OCI-LY7 (cell line): ENCODE measurements around the gene COL4A1. TPM values are rescaled to one million over a fixed set of nuclear protein-coding genes. Genes with fewer than 3 reads are reported as not detected.

Source experiments
- BruUV-seq: library from RNA; stranded (reverse); fragments of 400-500 nt; replicated peaks from 2 replicates; lab custom pipeline; 2021; lab: Mats Ljungman, UMichigan
- CTCF ChIA-PET: fragments of 300-600 bp; sonication (Branson Sonifier 250); formaldehyde crosslinking; loops from one replicate; lab custom pipeline; 2022; ENCODE audit warnings: antibody characterized with exemption; ENCODE audit not compliant: unreplicated experiment; lab: Charles Lee
- POLR2A ChIA-PET: fragments of 300-600 bp; sonication (Branson Sonifier 250); formaldehyde crosslinking; loops from one replicate; lab custom pipeline; 2022; ENCODE audit warnings: antibody characterized with exemption; lab: Charles Lee
- DNase-seq: peaks from one replicate; pipeline ENCODE4 v3.0.0-alpha.2; 2015; ENCODE audit warnings: low spot score
- H2AFZ ChIP-seq: fragments of 200-600 bp; sonication (generic), shearing (Covaris generic); 2 replicates; pipeline ENCODE4 v1.6.1; 2014; ENCODE audit warnings: mild to moderate bottlenecking, antibody characterized with exemption, low read length, moderate library complexity
- H3K27ac ChIP-seq: fragments of 200-600 bp; sonication (generic); 2 replicates; pipeline ENCODE4 v1.5.1; 2014; ENCODE audit warnings: mixed run types, low read depth, mild to moderate bottlenecking, moderate library complexity, low read length, inconsistent platforms; ENCODE audit not compliant: poor library complexity, severe bottlenecking
- H3K36me3 ChIP-seq: fragments of 200-600 bp; sonication (generic); 2 replicates; pipeline ENCODE4 v1.6.1; 2014; ENCODE audit warnings: mild to moderate bottlenecking, antibody characterized with exemption, low read length, moderate library complexity, mixed read lengths; ENCODE audit not compliant: insufficient read depth
- H3K4me1 ChIP-seq: fragments of 200-600 bp; sonication (generic); 2 replicates; pipeline ENCODE4 v1.5.1; 2014; ENCODE audit warnings: mild to moderate bottlenecking, low read length; ENCODE audit not compliant: insufficient read depth, poor library complexity, severe bottlenecking
- H3K4me2 ChIP-seq: fragments of 200-600 bp; sonication (generic); 2 replicates; pipeline ENCODE4 v1.6.1; 2014; ENCODE audit warnings: mild to moderate bottlenecking, low read length
- H3K4me3 ChIP-seq: fragments of 200-600 bp; sonication (generic); 2 replicates; pipeline ENCODE4 v1.5.1; 2014; ENCODE audit warnings: mild to moderate bottlenecking, low read depth, low read length; ENCODE audit not compliant: poor library complexity, severe bottlenecking
- H3K79me2 ChIP-seq: fragments of 200-600 bp; sonication (generic); 2 replicates; pipeline ENCODE4 v1.6.1; 2016; ENCODE audit warnings: low read depth, mild to moderate bottlenecking, low read length, moderate library complexity, mixed read lengths; ENCODE audit not compliant: insufficient read depth
- H3K9me2 ChIP-seq: fragments of 200-600 bp; sonication (generic); 2 replicates; pipeline ENCODE4 v1.6.1; 2016; ENCODE audit warnings: mild to moderate bottlenecking, low read length, mixed read lengths; ENCODE audit not compliant: insufficient read depth
- H3K9me3 ChIP-seq: fragments of 200-600 bp; sonication (generic); 2 replicates; pipeline ENCODE4 v1.6.1; 2014; ENCODE audit warnings: mild to moderate bottlenecking, mixed run types, low read length, mixed read lengths
- H4K20me1 ChIP-seq: fragments of 200-600 bp; sonication (generic); 2 replicates; pipeline ENCODE4 v1.6.1; 2014; ENCODE audit warnings: mild to moderate bottlenecking, antibody characterized with exemption, low read length, moderate library complexity, mixed read lengths; ENCODE audit not compliant: insufficient read depth
- CTCF ChIP-seq: fragments of 200-600 bp; sonication (generic); conservative IDR thresholded peaks from 2 replicates; pipeline ENCODE4 v1.5.1; 2014; ENCODE audit warnings: mild to moderate bottlenecking, antibody characterized with exemption, low read length, moderate library complexity, mixed read lengths
- EZH2phosphoT487 ChIP-seq: fragments of 200-600 bp; sonication (generic); IDR thresholded peaks from 2 replicates; pipeline ENCODE4 v1.6.1; 2018; ENCODE audit warnings: low read depth, borderline replicate concordance, mild to moderate bottlenecking, mixed run types, antibody characterized with exemption, low read length, moderate library complexity, mixed read lengths
- intact Hi-C: fragments of 100-400 bp; cut with micrococcal nuclease; formaldehyde crosslinking; loops from one replicate; pipeline ENCODE4 v1.10.0; 2022; ENCODE audit not compliant: unreplicated experiment
- microRNA-seq: library from miRNA; unstranded; fragments of <30 nt; microRNA quantifications from one replicate; pipeline ENCODE4 v1.2.0, GENCODE V29; 2022; ENCODE audit warnings: borderline replicate concordance
- small RNA-seq: library from RNA; depleted of rRNA; stranded (forward); fragments of <200 nt; gene quantifications from one replicate; pipeline ENCODE3, GENCODE V24; 2014
- total RNA-seq, 2 experiments: library from RNA; depleted of rRNA in 1 of 2; stranded (reverse); fragments of >200 nt in 1 of 2; shearing (Covaris generic) in 1 of 2; gene quantifications; 2 replicates each; pipeline ENCODE4 v1.2.3, GENCODE V29; 2014 to 2022

The COL4A1 gene
- total RNA-seq, 2 experiments from 2014 or later = 0.06 TPM; not detected in 1

- Histone ChIP-seq H3K4me1 (no peaks in the 10 kb centered on the region), H4K20me1 (no peaks in the 10 kb centered on the region), H3K4me2 (no peak overlapping the region), H3K9me2 (no peaks in the 10 kb centered on the region), H3K9me3 (no peaks in the 10 kb centered on the region), H3K4me3 (no peak overlapping the region), H3K27ac (no peak overlapping the region), H3K79me2 (no peaks in the 10 kb centered on the region), H3K36me3 (no peaks in the 10 kb centered on the region), H2AFZ (no peak overlapping the region)
- no peak for DNase-seq
- CTCF ChIA-PET = no interaction called here
- POLR2A ChIA-PET = no interaction called here
- no TSS peak for BruUV-seq
- intact Hi-C loops = no loop called here
- TF ChIP-seq EZH2phosphoT487 = no peak
- TF ChIP-seq CTCF = no peak
Measured at GRCh38 chr13:110103026-110103425, 203.9 kb downstream of the COL4A1 start.

- Histone ChIP-seq H3K4me1 (no peaks in the 10 kb centered on the region), H3K79me2 (no peaks in the 10 kb centered on the region), H3K4me3 (no peak overlapping the region), H3K9me2 (no peaks in the 10 kb centered on the region), H4K20me1 (no peaks in the 10 kb centered on the region), H3K27ac (no peak overlapping the region), H3K36me3 (no peaks in the 10 kb centered on the region), H3K4me2 (no peak overlapping the region), H3K9me3 (no peaks in the 10 kb centered on the region), H2AFZ (no peak overlapping the region)
- BruUV-seq = no TSS peak
- POLR2A ChIA-PET = no interaction called here
- CTCF ChIA-PET = no interaction called here
- DNase-seq = no peak
- TF ChIP-seq CTCF (no peak), EZH2phosphoT487 (no peak)
- intact Hi-C loops = no loop called here
Measured at GRCh38 chr13:110102053-110102452, 204.9 kb downstream of the COL4A1 start.

- Histone ChIP-seq H3K4me2 (no peak overlapping the region), H3K9me3 (no peaks in the 10 kb centered on the region), H3K9me2 (no peaks in the 10 kb centered on the region), H3K4me1 (no peaks in the 10 kb centered on the region), H2AFZ (no peak overlapping the region), H3K36me3 (no peaks in the 10 kb centered on the region), H3K4me3 (no peak overlapping the region), H3K79me2 (no peaks in the 10 kb centered on the region), H3K27ac (no peak overlapping the region), H4K20me1 (no peaks in the 10 kb centered on the region)
- DNase-seq = no peak
- ChIA-PET CTCF (no interaction called here), POLR2A (no interaction called here)
- no peak for TF ChIP-seq CTCF
- TF ChIP-seq EZH2phosphoT487 = no peak
- BruUV-seq = no TSS peak
- intact Hi-C loops = no loop called here
Measured at GRCh38 chr13:110099922-110100321, 207.0 kb downstream of the COL4A1 start.

Small RNA genes within 50 kb of the gene (microRNA-seq; reads per million reads assigned to microRNA genes)
- not detected for gene MIR8073

Small RNA genes within 50 kb of the gene (small RNA-seq; reads per million reads assigned to genes)
- not detected for gene MIR8073

Other genes with a start within 250 kb of the COL4A1 start
- 2.5 TPM in 1 of 2 replicates, not detected in the other for gene COL4A2, start 127 bp upstream of the COL4A1 start, total RNA-seq (2014; rRNA removed; shearing (Covaris generic))
- gene COL4A2, start 127 bp upstream of the COL4A1 start, total RNA-seq (2022) = 0.24 and 0.34 TPM in 2 replicates